GM08714 (cell line): Measurements from ENCODE around the gene PCNT.

Experiments used
- H3K4me3 ChIP-seq: fragments of 200-500 bp; sonication (Bioruptor generic); 2 replicates; pipeline ENCODE4 v1.5.1; 2014; ENCODE audit warnings: mild to moderate bottlenecking, low read length, inconsistent platforms
- ZNF274 ChIP-seq: IDR thresholded peaks from 2 replicates; pipeline ENCODE4 v1.6.1; 2012; ENCODE audit warnings: mild to moderate bottlenecking, low read depth, low read length

Gene PCNT

DNA sequence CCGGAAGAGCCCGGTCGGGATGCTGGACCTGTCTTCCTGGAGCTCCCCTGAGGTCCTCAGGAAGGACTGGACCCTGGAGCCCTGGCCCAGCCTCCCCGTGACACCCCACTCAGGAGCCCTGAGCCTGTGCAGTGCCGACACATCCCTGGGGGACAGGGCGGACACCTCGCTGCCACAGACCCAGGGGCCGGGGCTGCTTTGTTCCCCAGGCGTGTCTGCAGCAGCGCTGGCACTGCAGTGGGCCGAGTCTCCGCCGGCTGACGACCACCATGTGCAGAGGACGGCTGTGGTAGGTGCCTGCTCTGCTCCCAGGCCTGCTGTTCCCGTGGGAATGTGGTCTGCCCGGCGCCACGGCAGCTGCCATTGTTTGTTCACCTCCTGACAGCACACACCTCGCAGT lies 92.6 kb downstream of the PCNT start:
- no peak for TF ChIP-seq ZNF274
- H3K4me3 ChIP-seq = no peak overlapping the region

- H3K4me3 ChIP-seq = no peak overlapping the region
- no peak for TF ChIP-seq ZNF274
Measured at GRCh38 chr21:46418265-46418946, 94.5 kb downstream of the PCNT start.

DNA sequence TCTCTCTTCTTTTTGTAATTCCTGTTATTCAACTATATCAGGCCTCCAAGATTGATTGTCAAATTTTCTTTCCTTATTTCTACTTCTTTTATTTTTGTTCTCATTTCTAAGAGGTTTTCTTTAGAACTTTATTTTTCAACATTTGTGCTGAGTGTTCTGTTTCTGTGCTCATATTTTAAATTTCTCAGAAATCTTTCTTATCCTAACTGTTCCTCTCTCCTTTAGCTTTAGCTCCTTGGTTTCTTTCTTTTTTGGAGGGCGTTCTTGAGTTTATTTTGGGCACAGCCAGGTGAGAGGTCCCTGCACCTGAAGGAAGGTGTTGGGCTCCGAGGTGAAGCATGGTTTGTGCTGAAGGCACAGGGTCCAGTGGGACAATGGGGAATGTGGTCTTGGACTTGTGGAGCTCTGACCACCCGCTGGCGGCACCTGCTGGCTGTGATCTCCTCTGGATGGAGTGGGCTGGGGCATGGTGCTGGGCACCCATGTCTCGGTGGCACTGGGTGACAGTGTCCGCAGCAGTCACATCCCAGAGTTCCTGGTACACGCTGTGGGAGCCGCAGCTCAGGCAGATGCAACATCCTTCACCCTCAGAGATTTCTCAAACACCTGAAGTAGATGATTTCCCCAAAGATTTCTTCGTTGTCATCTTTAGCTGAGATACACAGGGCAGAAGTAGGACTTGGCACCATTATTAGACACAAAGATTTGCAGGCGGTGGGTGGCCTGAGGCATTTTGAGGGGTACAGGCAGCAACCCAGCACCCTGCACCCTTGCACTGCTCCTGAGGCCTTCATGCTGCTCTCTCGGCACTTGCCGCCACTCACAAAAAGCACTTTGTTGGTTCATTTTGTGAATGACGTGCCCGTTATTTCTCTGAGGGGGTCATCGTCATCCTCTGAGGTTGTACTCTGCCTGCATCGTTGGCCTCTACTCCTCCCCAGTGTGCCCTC lies 96.6 kb downstream of the PCNT start:
- no peak overlapping the region for H3K4me3 ChIP-seq

GRCh38 chr21:46421191-46421750 lies 97.3 kb downstream of the PCNT start:
- no peak overlapping the region for H3K4me3 ChIP-seq
- TF ChIP-seq ZNF274 = no peak

More for the DNA sequence above, 96.6 kb downstream of the PCNT start:
- no peak for TF ChIP-seq ZNF274

GRCh38 chr21:46421756-46422555 lies 98.0 kb downstream of the PCNT start:
- no peak for TF ChIP-seq ZNF274
- no peak overlapping the region for H3K4me3 ChIP-seq

DNA sequence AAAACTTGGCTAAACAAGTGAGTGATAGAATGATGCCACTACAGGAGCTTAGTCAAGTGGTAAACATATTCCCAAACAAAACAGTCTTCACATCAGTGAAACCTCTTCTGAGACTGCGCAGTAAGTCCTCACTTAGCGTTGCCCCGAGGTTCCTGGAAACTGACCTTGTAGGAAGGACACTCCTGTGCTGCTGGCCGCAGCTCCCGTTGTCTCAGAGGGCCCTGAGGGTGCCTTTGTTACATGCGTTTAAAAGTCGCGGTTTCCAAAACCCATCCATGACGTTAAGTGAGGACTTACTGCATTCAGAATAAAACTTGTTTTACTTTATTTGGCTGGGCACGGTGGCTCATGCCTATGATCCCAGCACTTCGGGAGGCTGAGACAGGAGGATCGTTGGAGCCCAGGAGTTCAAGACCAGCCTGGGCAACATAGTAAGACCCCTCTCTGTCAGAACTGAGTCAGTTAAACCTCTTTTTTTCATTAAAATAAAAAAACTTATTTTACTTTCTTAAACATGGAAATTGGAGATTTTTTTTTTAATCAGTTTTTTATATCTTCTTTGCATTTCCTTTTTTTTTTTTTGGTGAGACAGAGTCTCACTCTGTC lies 98.8 kb downstream of the PCNT start:
- no peak overlapping the region for H3K4me3 ChIP-seq
- no peak for TF ChIP-seq ZNF274

DNA sequence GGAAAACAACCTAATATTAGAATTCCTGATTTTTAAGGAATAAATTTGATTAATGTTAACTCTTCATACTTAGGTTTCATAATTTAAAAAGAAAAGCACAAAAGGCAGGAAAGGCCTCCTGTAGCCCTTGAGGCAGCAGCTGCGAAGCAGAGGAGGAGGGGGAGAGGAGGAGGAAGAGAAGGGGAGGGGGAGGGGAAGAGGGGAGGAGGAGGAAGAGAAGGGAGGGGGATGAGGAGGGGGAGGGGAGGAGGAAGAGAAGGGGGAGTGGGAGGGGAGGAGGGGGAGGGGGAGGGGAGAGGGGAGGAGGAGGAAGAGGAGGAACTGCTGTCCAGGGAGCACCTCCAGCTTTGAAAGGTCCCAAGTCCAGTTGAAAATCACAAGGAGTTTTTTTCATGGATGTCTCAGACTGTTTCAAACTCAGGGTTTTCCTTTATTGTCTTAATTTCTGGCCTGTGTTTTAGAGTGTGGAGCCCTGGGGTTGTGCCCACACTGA lies 99.6 kb downstream of the PCNT start:
- no peak overlapping the region for H3K4me3 ChIP-seq
- TF ChIP-seq ZNF274 = no peak

- H3K4me3 ChIP-seq = no peak overlapping the region
- no peak for TF ChIP-seq ZNF274
Measured at GRCh38 chr21:46424039-46424591, 100.2 kb downstream of the PCNT start.

DNA sequence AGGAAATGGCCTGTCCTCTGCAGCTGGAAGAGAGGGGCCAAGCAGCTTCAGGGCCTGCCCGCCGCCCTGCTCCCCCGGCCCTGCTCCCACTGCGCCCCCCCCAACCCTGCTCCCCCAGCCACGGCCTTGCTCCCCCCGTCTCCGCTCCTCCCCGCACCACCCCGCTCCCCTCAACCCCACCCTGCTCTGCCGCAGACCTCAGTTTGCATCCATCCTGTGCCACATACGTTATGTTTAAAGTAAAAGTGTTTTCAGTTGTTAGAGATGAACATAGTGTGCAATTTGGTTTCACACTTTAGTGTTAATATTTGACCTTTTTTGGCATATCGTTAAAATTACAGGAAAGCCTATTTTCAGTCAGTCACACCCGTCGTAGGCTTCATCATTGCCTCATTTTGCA lies 100.7 kb downstream of the PCNT start:
- no peak overlapping the region for H3K4me3 ChIP-seq
- no peak for TF ChIP-seq ZNF274

GRCh38 chr21:46425041-46425440 lies 101.1 kb downstream of the PCNT start:
- no peak for TF ChIP-seq ZNF274
- no peak overlapping the region for H3K4me3 ChIP-seq

DNA sequence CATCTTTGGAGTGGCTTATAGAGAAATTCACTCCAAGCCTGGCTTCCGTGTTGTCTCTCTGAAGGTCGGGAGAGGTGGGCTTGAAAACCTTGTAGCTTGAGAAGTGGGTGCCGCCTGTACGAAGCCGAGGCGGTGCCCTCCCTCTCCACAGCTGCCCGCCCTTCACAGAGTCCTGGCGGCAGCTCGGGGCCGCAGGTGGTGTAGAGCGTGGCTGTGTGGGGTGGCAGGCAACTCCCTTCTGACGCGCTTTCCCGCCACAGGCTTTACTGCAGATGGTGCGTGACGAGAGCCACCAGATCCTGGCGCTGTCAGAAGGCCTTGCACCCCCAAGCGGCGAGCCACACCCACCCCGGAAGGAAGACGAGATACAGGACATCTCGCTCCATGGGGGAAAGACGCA lies 101.6 kb downstream of the PCNT start:
- H3K4me3 ChIP-seq = no peak overlapping the region
- no peak for TF ChIP-seq ZNF274

GRCh38 chr21:46426313-46427046 lies 102.5 kb downstream of the PCNT start:
- no peak overlapping the region for H3K4me3 ChIP-seq
- TF ChIP-seq ZNF274 = no peak
